Right ventricle myocardium inferior (tissue), 1 donor: ENCODE data around the gene PARP14. TPM values are rescaled to one million over a fixed set of nuclear protein-coding genes. Genes with fewer than 3 reads are reported as not detected.
"Not testable (repeated sequence)": the region's sequence is repeated elsewhere in the genome, so short reads cannot be mapped to it uniquely, and the experiment has no call there.

Source experiments
- ATAC-seq: fragments of 200-7000 bp; cut with Tn5 transposase; one replicate; pipeline ENCODE4 v1.9.1; 2020; ENCODE audit warnings: mild to moderate bottlenecking, moderate library complexity
- DNase-seq: peaks from one replicate; pipeline ENCODE4 v3.0.0; 2021; ENCODE audit errors: missing footprints
- intact Hi-C: fragments of 100-400 bp; cut with DNase I; formaldehyde crosslinking; loops from one replicate; pipeline ENCODE4 v1.11.0; 2022
- total RNA-seq: library from RNA; stranded (reverse); fragmentation: NEBNext Ultra II Directional; extraction: Animal tissue kit (Norgen Biotek cat#: 25700); gene quantifications from one replicate; pipeline ENCODE4 v1.2.1, GENCODE V29; 2021
- donor health status: DM: no; HTN: yes; CAD: no; lungs with severe emphysema.

PARP14 gene
- total RNA-seq, 1 donor from 2014 or later: 12.0 TPM

GRCh38 chr3:122705379-122705778 lies 24.7 kb downstream of the PARP14 start:
- DNase-seq: no peak
- intact Hi-C loops: no loop called here
- ATAC-seq: no peak

GRCh38 chr3:122710616-122711251 lies 30.1 kb downstream of the PARP14 start:
- DNase-seq, intact Hi-C loops, ATAC-seq: not testable (repeated sequence)

- no peak for ATAC-seq
- intact Hi-C loops: no loop called here
- DNase-seq: no peak
Measured at GRCh38 chr3:122714273-122714672, 33.6 kb downstream of the PARP14 start.

GRCh38 chr3:122716667-122717066 lies 36.0 kb downstream of the PARP14 start:
- DNase-seq (no peak), ATAC-seq (no peak)
- intact Hi-C loops: no loop called here

GRCh38 chr3:122719273-122719921 lies 38.8 kb downstream of the PARP14 start:
- intact Hi-C loops: no loop called here
- ATAC-seq: no peak
- no peak for DNase-seq

GRCh38 chr3:122725106-122725505 lies 44.5 kb downstream of the PARP14 start:
- ATAC-seq: no peak

GRCh38 chr3:122727294-122727693 lies 46.7 kb downstream of the PARP14 start:
- intact Hi-C loops: no loop called here
- DNase-seq (no peak), ATAC-seq (no peak)

More at GRCh38 chr3:122725106-122725505, 44.5 kb downstream of the PARP14 start:
- no peak for DNase-seq
- intact Hi-C loops: no loop called here

GRCh38 chr3:122727766-122728165 lies 47.1 kb downstream of the PARP14 start:
- no peak for ATAC-seq
- intact Hi-C loops: no loop called here
- no peak for DNase-seq

GRCh38 chr3:122728186-122728585 lies 47.5 kb downstream of the PARP14 start:
- intact Hi-C loops: no loop called here
- no peak for ATAC-seq

GRCh38 chr3:122728756-122729514 lies 48.3 kb downstream of the PARP14 start:
- intact Hi-C loops: no loop called here
- no peak for DNase-seq
- no peak for ATAC-seq

More at GRCh38 chr3:122728186-122728585, 47.5 kb downstream of the PARP14 start:
- no peak for DNase-seq

- no peak for ATAC-seq
- no peak for DNase-seq
- intact Hi-C loops: no loop called here
Measured at GRCh38 chr3:122730240-122730639, 49.6 kb downstream of the PARP14 start.

- DNase-seq, intact Hi-C loops, ATAC-seq: not testable (repeated sequence)
Measured at GRCh38 chr3:122732682-122733525, 52.3 kb downstream of the PARP14 start.

GRCh38 chr3:122739172-122739571 lies 58.5 kb downstream of the PARP14 start:
- intact Hi-C loops: no loop called here
- ATAC-seq: no peak
- DNase-seq: no peak

GRCh38 chr3:122742234-122742633 lies 61.6 kb downstream of the PARP14 start:
- DNase-seq: no peak
- no peak for ATAC-seq
- intact Hi-C loops: no loop called here

GRCh38 chr3:122743581-122744120 lies 63.0 kb downstream of the PARP14 start:
- ATAC-seq (no peak), DNase-seq (no peak)
- intact Hi-C loops: no loop called here

GRCh38 chr3:122745369-122746021 lies 64.9 kb downstream of the PARP14 start:
- no peak for DNase-seq
- intact Hi-C loops: no loop called here
- no peak for ATAC-seq

GRCh38 chr3:122747295-122747694 lies 66.7 kb downstream of the PARP14 start:
- ATAC-seq, DNase-seq, intact Hi-C loops: not testable (repeated sequence)

- intact Hi-C loops: no loop called here
- ATAC-seq (no peak), DNase-seq (no peak)
Measured at GRCh38 chr3:122748347-122748746, 67.7 kb downstream of the PARP14 start.
